ENCODE results near the gene ZNF28.
"Not testable (repeated sequence)": the region's sequence is repeated elsewhere in the genome, so short reads cannot be mapped to it uniquely, and the experiment has no call there.

Gene ZNF28

GRCh38 chr19:52821204-52821960 lies at the start of gene ZNF28:
TSS of gene ZNF28 (minus strand) at chr19:52821633. CDS start at chr19:52817958, 3,675 bp downstream.
- DNase-seq (ENCODE audit: low read depth, low spot score), result not testable (repeated sequence)

- DNase-seq (ENCODE audit: low read depth, low spot score), result not testable (repeated sequence)
Measured at GRCh38 chr19:52868031-52868430, 46.6 kb upstream of the ZNF28 start.

- DNase-seq (ENCODE audit: low read depth, low spot score), result peak; percentile 30
Measured at GRCh38 chr19:52857378-52858191, 36.2 kb upstream of the ZNF28 start, which contains the start of gene ZNF468. TSS of gene ZNF468 (minus strand) at chr19:52857619. CDS start at chr19:52854272, 3,347 bp downstream.

- DNase-seq (ENCODE audit: low read depth, low spot score), result not testable (repeated sequence)
Measured at GRCh38 chr19:52856540-52857377, 35.3 kb upstream of the ZNF28 start.

- not testable (repeated sequence) for DNase-seq (ENCODE audit: low read depth, low spot score)
Measured at GRCh38 chr19:52847352-52847751, 25.9 kb upstream of the ZNF28 start.

GRCh38 chr19:52840825-52841465 lies 19.5 kb upstream of the ZNF28 start:
- DNase-seq (ENCODE audit: low read depth, low spot score), result not testable (repeated sequence)

- DNase-seq (ENCODE audit: low read depth, low spot score), result not testable (repeated sequence)
Measured at GRCh38 chr19:52834289-52834688, 12.9 kb upstream of the ZNF28 start.

- DNase-seq (ENCODE audit: low read depth, low spot score), result not testable (repeated sequence)
Measured at GRCh38 chr19:52833541-52833940, 12.1 kb upstream of the ZNF28 start.

GRCh38 chr19:52829866-52830265 lies 8.4 kb upstream of the ZNF28 start:
- DNase-seq (ENCODE audit: low read depth, low spot score), result not testable (repeated sequence)

- DNase-seq (ENCODE audit: low read depth, low spot score), result no peak
Measured at GRCh38 chr19:52825765-52826164, 4.3 kb upstream of the ZNF28 start.

GRCh38 chr19:52823676-52824075 lies 2.2 kb upstream of the ZNF28 start:
- no peak for DNase-seq (ENCODE audit: low read depth, low spot score)

GRCh38 chr19:52820472-52821203 lies 795 bp downstream of the ZNF28 start:
- DNase-seq (ENCODE audit: low read depth, low spot score), result not testable (repeated sequence)

GRCh38 chr19:52809801-52810200 lies 11.6 kb downstream of the ZNF28 start:
- no peak for DNase-seq (ENCODE audit: low read depth, low spot score)

- DNase-seq (ENCODE audit: low read depth, low spot score), result not testable (repeated sequence)
Measured at GRCh38 chr19:52799950-52800640, 21.3 kb downstream of the ZNF28 start.

GRCh38 chr19:52789440-52789839 lies 32.0 kb downstream of the ZNF28 start:
- no peak for DNase-seq (ENCODE audit: low read depth, low spot score)

- peak; percentile 38 for DNase-seq (ENCODE audit: low read depth, low spot score)
Measured at GRCh38 chr19:52786464-52787354, 34.7 kb downstream of the ZNF28 start, which contains the start of gene ZNF600. TSS of gene ZNF600 (minus strand) at chr19:52786791. CDS start at chr19:52778888, 7,903 bp downstream.

GRCh38 chr19:52786078-52786463 lies 35.4 kb downstream of the ZNF28 start:
- DNase-seq (ENCODE audit: low read depth, low spot score), result no peak

- no peak for DNase-seq (ENCODE audit: low read depth, low spot score)
Measured at GRCh38 chr19:52785506-52785905, 35.9 kb downstream of the ZNF28 start.

- not testable (repeated sequence) for DNase-seq (ENCODE audit: low read depth, low spot score)
Measured at GRCh38 chr19:52782864-52783263, 38.6 kb downstream of the ZNF28 start.
